Neutrophil (primary cell): ENCODE data around the gene TMEM169.

Experiments
- H3K27ac ChIP-seq: fragments of 200-600 bp; sonication (generic); 2 replicates; pipeline ENCODE4 v1.5.1; 2016; ENCODE audit warnings: mild to moderate bottlenecking, moderate library complexity
- H3K27me3 ChIP-seq: fragments of 200-600 bp; sonication (generic); 2 replicates; pipeline ENCODE4 v1.6.0; 2016; ENCODE audit warnings: mild to moderate bottlenecking
- H3K36me3 ChIP-seq: fragments of 200-600 bp; sonication (generic); 2 replicates; pipeline ENCODE4 v1.5.1; 2017
- H3K4me1 ChIP-seq, 2 experiments: fragments of 200-600 bp in 1 of 2; sonication (generic) in 1 of 2; 1 replicate in 1 of 2; 2 replicates in 1 of 2; pipeline versions ENCODE4 v1.5.1 to v1.6.1; 2013 to 2016; ENCODE audit warnings: low read depth in 1 of 2, low read length in 1 of 2, mild to moderate bottlenecking in 1 of 2, moderate library complexity in 1 of 2; ENCODE audit not compliant: control insufficient read depth in 1 of 2, insufficient read depth in 1 of 2
- H3K4me3 ChIP-seq, 2 experiments: fragments of 200-600 bp in 1 of 2; sonication (generic) in 1 of 2; 1 replicate in 1 of 2; 2 replicates in 1 of 2; pipeline ENCODE4 v1.5.1; 2013 to 2016; ENCODE audit warnings: low read depth in 1 of 2, low read length in 1 of 2, mild to moderate bottlenecking in 1 of 2, moderate library complexity in 1 of 2
- H3K9me3 ChIP-seq: fragments of 200-600 bp; sonication (generic); 2 replicates; pipeline ENCODE4 v1.5.1; 2016
- CTCF ChIP-seq: fragments of 200-600 bp; sonication (generic); IDR thresholded peaks from 2 replicates; pipeline ENCODE4 v1.5.1; 2016; ENCODE audit warnings: antibody characterized with exemption

Gene TMEM169

GRCh38 chr2:216081487-216082116 is at the start of gene TMEM169, which contains the start of gene PECR:
Gene TMEM169 (plus strand): TSS chr2:216081919. CDS start chr2:216095964, 14,045 bp downstream.
Gene PECR (minus strand): TSS chr2:216081809. CDS start chr2:216081741, 68 bp downstream.
- no peaks in the 10 kb centered on the region for H3K36me3 ChIP-seq
- H3K27me3 ChIP-seq = no peaks in the 10 kb centered on the region
- peak within 1 kb of the TSS; percentile 81 for H3K27ac ChIP-seq
- no peaks in the 10 kb centered on the region for H3K9me3 ChIP-seq
- peak within 1 kb of the TSS; percentile 83 to 91 for H3K4me3 ChIP-seq
- no peak for TF ChIP-seq CTCF
- H3K4me1 ChIP-seq = peaks cover 48 to 56% of the 10 kb centered on the region in 2 experiments

GRCh38 chr2:216031960-216032689 is 49.6 kb upstream of the TMEM169 start:
- peaks cover 50% of the 10 kb centered on the region for H3K36me3 ChIP-seq
- H3K4me1 ChIP-seq = peaks cover 10 to 16% of the 10 kb centered on the region in 2 experiments
- no peak for TF ChIP-seq CTCF
- H3K9me3 ChIP-seq = no peaks in the 10 kb centered on the region
- H3K4me3 ChIP-seq = no peak overlapping the region
- H3K27me3 ChIP-seq = no peaks in the 10 kb centered on the region
- no peak overlapping the region for H3K27ac ChIP-seq

- H3K4me1 ChIP-seq = peaks cover 10 to 16% of the 10 kb centered on the region in 2 experiments
- no peak for TF ChIP-seq CTCF
- H3K27me3 ChIP-seq = no peaks in the 10 kb centered on the region
- no peaks in the 10 kb centered on the region for H3K9me3 ChIP-seq
- peaks cover 54% of the 10 kb centered on the region for H3K36me3 ChIP-seq
- H3K4me3 ChIP-seq = no peak overlapping the region
- H3K27ac ChIP-seq = peak overlapping the region; percentile 32
These were observed 48.3 kb upstream of the TMEM169 start for GRCh38 chr2:216033403-216033802.

- Histone ChIP-seq H3K4me3 (no peak overlapping the region), H3K36me3 (peaks cover 57% of the 10 kb centered on the region), H3K9me3 (no peaks in the 10 kb centered on the region), H3K27me3 (no peaks in the 10 kb centered on the region), H3K4me1 (peaks cover 10 to 16% of the 10 kb centered on the region in 2 experiments), H3K27ac (no peak overlapping the region)
- peak; percentile 86 for TF ChIP-seq CTCF
These were observed 47.7 kb upstream of the TMEM169 start for GRCh38 chr2:216034065-216034464.

GRCh38 chr2:216039918-216040317 is 41.8 kb upstream of the TMEM169 start:
- Histone ChIP-seq H3K9me3 (no peaks in the 10 kb centered on the region), H3K27ac (no peak overlapping the region), H3K27me3 (no peaks in the 10 kb centered on the region), H3K36me3 (peaks cover 84% of the 10 kb centered on the region), H3K4me3 (no peak overlapping the region), H3K4me1 (no peaks in the 10 kb centered on the region)
- no peak for TF ChIP-seq CTCF
